HK-2 (cell line): ENCODE data around the gene ISM1.

ENCODE experiments used
- DNase-seq: peaks from one replicate; pipeline ENCODE4 v3.0.0-alpha.2; 2018; ENCODE audit not compliant: unreplicated experiment

Gene ISM1

GRCh38 chr20:13283869-13284829 lies 63.1 kb downstream of the ISM1 start:
- DNase-seq, result no peak

GRCh38 chr20:13284830-13285229 lies 63.8 kb downstream of the ISM1 start:
- DNase-seq, result no peak

- DNase-seq, result no peak
Measured at GRCh38 chr20:13285408-13285807, 64.3 kb downstream of the ISM1 start.

GRCh38 chr20:13286052-13286451 lies 65.0 kb downstream of the ISM1 start:
- DNase-seq, result no peak

GRCh38 chr20:13286607-13287006 lies 65.5 kb downstream of the ISM1 start:
- no peak for DNase-seq

GRCh38 chr20:13288357-13288756 lies 67.3 kb downstream of the ISM1 start:
- no peak for DNase-seq

GRCh38 chr20:13289031-13289430 lies 68.0 kb downstream of the ISM1 start:
- DNase-seq, result no peak

- no peak for DNase-seq
Measured at GRCh38 chr20:13290724-13291123, 69.7 kb downstream of the ISM1 start.

- no peak for DNase-seq
Measured at GRCh38 chr20:13291157-13291556, 70.1 kb downstream of the ISM1 start.

GRCh38 chr20:13292201-13292885 lies 71.3 kb downstream of the ISM1 start:
- DNase-seq, result no peak

- DNase-seq, result no peak
Measured at GRCh38 chr20:13294522-13294921, 73.4 kb downstream of the ISM1 start.

GRCh38 chr20:13295637-13296036 lies 74.6 kb downstream of the ISM1 start:
- DNase-seq, result no peak

- DNase-seq, result no peak
Measured at GRCh38 chr20:13296070-13296469, 75.0 kb downstream of the ISM1 start.

- no peak for DNase-seq
Measured at GRCh38 chr20:13297147-13297899, 76.2 kb downstream of the ISM1 start.

- DNase-seq, result no peak
Measured at GRCh38 chr20:13298692-13299373, 77.8 kb downstream of the ISM1 start.

GRCh38 chr20:13299401-13299800 lies 78.3 kb downstream of the ISM1 start:
- no peak for DNase-seq

GRCh38 chr20:13301596-13301995 lies 80.5 kb downstream of the ISM1 start:
- no peak for DNase-seq

- DNase-seq, result peak; percentile 37
Measured at GRCh38 chr20:13302647-13303450, 81.8 kb downstream of the ISM1 start.

GRCh38 chr20:13305284-13305683 lies 84.2 kb downstream of the ISM1 start:
- no peak for DNase-seq

- DNase-seq, result no peak
Measured at GRCh38 chr20:13307562-13308163, 86.6 kb downstream of the ISM1 start.
